Heart left ventricle (tissue), 13 donors: ENCODE measurements around the gene GDNF.

Experiments used
- POLR2A ChIP-seq, 2 donors: fragments of 450-650 bp; IDR thresholded peaks; one replicate each; pipeline ENCODE4 v1.6.1; 2017; ENCODE audit warnings: antibody characterized with exemption in 2 of 2, mild to moderate bottlenecking in 2 of 2, moderate library complexity in 2 of 2
- TF ChIP-seq, protein P1 (sequence below), 12 donors: fragments of 200-600 bp; sonication (generic) in 4 of 12; IDR thresholded peaks; one replicate each; pipeline versions ENCODE4 v1.5.0 to v1.8.0; 2018 to 2022; ENCODE audit warnings: antibody characterized with exemption in 12 of 12, mild to moderate bottlenecking in 5 of 12
- donor health status: ischemic (EF 13 %, LVEDD 7.1; RV severe dilation, severe dysfunction).
- donor health status: DM: no; HTN: yes; CAD: no.
- donor health status: DM: no; HTN: no; CAD: no.
- donor health status: ischemic (EF 25% LVEDD 6.9; RV normal size, moderate dysfunction).
- donor health status: ischemic (EF 25% LVEDD 5.7; RV mildly dilated, moderate dysfunction).
- donor health status: ischemic (EF 35%, LVEDD 5.7; RV mildly dilated, moderate dysfunction).
- donor health status: nonischemic (EF 11% LVEDD 7.7; RV severe dilation, severe dysfunction).
- donor health status: DM: yes; HTN: yes; CAD: no.
- donor health status: PGD.
- donor health status: ischemic (EF 29% LVEDD 5.4; RV normal size, mild dysfunction).
- donor health status: nonischemic (EF 23%, LVEDD 6.1; RV moderate dilation, normal function).

DNA sequence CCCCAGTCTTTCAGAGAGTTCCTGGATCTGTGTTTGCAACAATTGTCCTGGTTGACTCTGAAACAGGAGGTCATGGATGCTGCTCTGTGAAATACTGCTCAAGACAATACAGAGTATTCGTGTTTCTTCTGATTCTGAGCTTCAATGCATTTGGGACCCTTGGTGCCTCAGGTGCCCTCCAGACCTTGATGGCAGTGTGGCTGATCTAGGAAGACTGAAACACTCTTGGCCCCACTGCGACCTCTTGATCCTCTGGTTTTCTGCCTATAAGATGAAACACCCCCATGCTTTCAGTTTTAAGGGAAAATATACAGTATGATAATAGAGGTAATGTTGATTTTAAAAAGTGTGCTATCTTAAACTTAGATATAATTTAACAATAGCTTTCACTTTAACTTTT is 67.6 kb downstream of the GDNF start:
- TF ChIP-seq, protein P1, sequence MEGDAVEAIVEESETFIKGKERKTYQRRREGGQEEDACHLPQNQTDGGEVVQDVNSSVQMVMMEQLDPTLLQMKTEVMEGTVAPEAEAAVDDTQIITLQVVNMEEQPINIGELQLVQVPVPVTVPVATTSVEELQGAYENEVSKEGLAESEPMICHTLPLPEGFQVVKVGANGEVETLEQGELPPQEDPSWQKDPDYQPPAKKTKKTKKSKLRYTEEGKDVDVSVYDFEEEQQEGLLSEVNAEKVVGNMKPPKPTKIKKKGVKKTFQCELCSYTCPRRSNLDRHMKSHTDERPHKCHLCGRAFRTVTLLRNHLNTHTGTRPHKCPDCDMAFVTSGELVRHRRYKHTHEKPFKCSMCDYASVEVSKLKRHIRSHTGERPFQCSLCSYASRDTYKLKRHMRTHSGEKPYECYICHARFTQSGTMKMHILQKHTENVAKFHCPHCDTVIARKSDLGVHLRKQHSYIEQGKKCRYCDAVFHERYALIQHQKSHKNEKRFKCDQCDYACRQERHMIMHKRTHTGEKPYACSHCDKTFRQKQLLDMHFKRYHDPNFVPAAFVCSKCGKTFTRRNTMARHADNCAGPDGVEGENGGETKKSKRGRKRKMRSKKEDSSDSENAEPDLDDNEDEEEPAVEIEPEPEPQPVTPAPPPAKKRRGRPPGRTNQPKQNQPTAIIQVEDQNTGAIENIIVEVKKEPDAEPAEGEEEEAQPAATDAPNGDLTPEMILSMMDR (IDR thresholded peaks at IDR 0.05), result no peak
- no peak for TF ChIP-seq POLR2A (IDR thresholded peaks at IDR 0.05)
